Upper lobe of left lung (tissue), 6 donors: ENCODE data around the gene RGS14. TPM values are rescaled to one million over a fixed set of nuclear protein-coding genes. Genes with fewer than 3 reads are reported as not detected.
A peak's percentile ranks its signal among the peaks of the same experiment; 100 is the strongest.

Source experiments
- ATAC-seq, 2 donors: fragments of 200-7000 bp; cut with Tn5 transposase; one replicate each; pipeline ENCODE4 v1.9.1; 2022; ENCODE audit warnings: mild to moderate bottlenecking in 2 of 2, moderate library complexity in 2 of 2; ENCODE audit not compliant: low FRiP score in 2 of 2
- DNase-seq, 2 donors: peaks; one replicate each; pipeline ENCODE4 v3.0.0-alpha.2; 2019 to 2020
- H3K27ac ChIP-seq, 4 donors: fragments of 200-600 bp; sonication (generic); one replicate each; pipeline ENCODE4 v1.5.1; 2016 to 2019
- H3K27me3 ChIP-seq, 4 donors: fragments of 200-600 bp; sonication (generic); one replicate each; pipeline ENCODE4 v1.5.1; 2017 to 2019
- H3K36me3 ChIP-seq, 4 donors: fragments of 200-600 bp; sonication (generic); one replicate each; pipeline ENCODE4 v1.5.1; 2016 to 2019
- H3K4me1 ChIP-seq, 4 donors: fragments of 200-600 bp; sonication (generic); one replicate each; pipeline ENCODE4 v1.5.1; 2018 to 2019
- H3K4me3 ChIP-seq, 4 donors: fragments of 200-600 bp; sonication (generic); one replicate each; pipeline ENCODE4 v1.5.1; 2017 to 2019; ENCODE audit warnings: mild to moderate bottlenecking in 2 of 4, moderate library complexity in 1 of 4
- H3K9me3 ChIP-seq, 4 donors: fragments of 200-600 bp; sonication (generic); one replicate each; pipeline ENCODE4 v1.5.1; 2018 to 2019
- CTCF ChIP-seq, 6 experiments: fragments of 450-650 bp in 4 of 6; fragments of 200-600 bp in 2 of 6; sonication (generic) in 2 of 6; IDR thresholded peaks; one replicate each; pipeline ENCODE4 v1.5.1; 2016 to 2019; ENCODE audit warnings: antibody characterized with exemption in 6 of 6
- EP300 ChIP-seq, 4 donors: sonication (generic); formaldehyde crosslinking; IDR thresholded peaks; one replicate each; pipeline ENCODE4 v1.5.1; 2017; ENCODE audit warnings: antibody characterized with exemption in 4 of 4, control low read depth in 2 of 4
- POLR2A ChIP-seq, 4 donors: fragments of 450-650 bp; IDR thresholded peaks; one replicate each; pipeline ENCODE4 v1.5.1; 2016 to 2017; ENCODE audit warnings: antibody characterized with exemption in 4 of 4, mild to moderate bottlenecking in 2 of 4
- POLR2AphosphoS5 ChIP-seq, 2 donors: sonication (generic); formaldehyde crosslinking; IDR thresholded peaks; one replicate each; pipeline ENCODE4 v1.5.1; 2017; ENCODE audit warnings: antibody characterized with exemption in 2 of 2
- WGBS, 2 donors: methylation state at CpG; one replicate each; pipeline ENCODE4 v1.1.5; 2017 to 2018; 5-methylcytosine and 5-hydroxymethylcytosine counted together
- total RNA-seq, 6 donors: library from RNA; depleted of rRNA in 4 of 6; stranded (reverse); fragments of >200 nt in 4 of 6; gene quantifications; one replicate each; pipeline versions ENCODE4 v1.1.0 to v1.2.1, GENCODE V29; 2016 to 2021
- donor health status: DM: no; HTN: no; CAD: no; lungs with moderate emphysema.
- donor health status: DM: no; HTN: yes; CAD: no; lungs with severe emphysema.

The RGS14 gene
- total RNA-seq, 6 donors from 2014 or later, result 11.9 to 39.1 (median 26.6) TPM

GRCh38 chr5:177328545-177329231 is 29.0 kb upstream of the RGS14 start:
- peaks cover 0 to 7% (median 2%) of the 10 kb centered on the region in 4 donors for H3K4me1 ChIP-seq
- ATAC-seq (no peak), DNase-seq (no peak)
- no peaks in the 10 kb centered on the region for H3K9me3 ChIP-seq
- peak overlapping the region in 2 of 4 donors; percentile 36 to 55 for H3K27ac ChIP-seq
- no peak overlapping the region for H3K4me3 ChIP-seq
- peaks cover 5 to 49% (median 35%) of the 10 kb centered on the region in 4 donors for H3K36me3 ChIP-seq
- H3K27me3 ChIP-seq, result no peaks in the 10 kb centered on the region
- TF ChIP-seq POLR2AphosphoS5 (IDR thresholded peaks at IDR 0.05) (no peak), EP300 (IDR thresholded peaks at IDR 0.05) (no peak), POLR2A (IDR thresholded peaks at IDR 0.05) (no peak), CTCF (IDR thresholded peaks at IDR 0.05) (no peak)
- WGBS, 2 donors, result 91% methylated on average over 17 to 19 of the region's 19 CpGs

- TF ChIP-seq POLR2A (IDR thresholded peaks at IDR 0.05) (no peak), POLR2AphosphoS5 (IDR thresholded peaks at IDR 0.05) (no peak), CTCF (IDR thresholded peaks at IDR 0.05) (no peak), EP300 (IDR thresholded peaks at IDR 0.05) (no peak)
- DNase-seq (no peak), ATAC-seq (no peak)
- peaks cover 0 to 7% (median 2%) of the 10 kb centered on the region in 4 donors for H3K4me1 ChIP-seq
- H3K4me3 ChIP-seq, result no peak overlapping the region
- H3K9me3 ChIP-seq, result no peaks in the 10 kb centered on the region
- 94 to 96% methylated on average over 6 of the region's 6 CpGs for WGBS, 2 donors
- H3K27me3 ChIP-seq, result no peaks in the 10 kb centered on the region
- H3K36me3 ChIP-seq, result peaks cover 17 to 61% (median 47%) of the 10 kb centered on the region in 4 donors
- H3K27ac ChIP-seq, result no peak overlapping the region
These were observed 27.8 kb upstream of the RGS14 start for GRCh38 chr5:177329883-177330282.

GRCh38 chr5:177330991-177331842 is 26.5 kb upstream of the RGS14 start:
- H3K9me3 ChIP-seq, result no peaks in the 10 kb centered on the region
- peaks cover 30 to 75% (median 61%) of the 10 kb centered on the region in 4 donors for H3K36me3 ChIP-seq
- DNase-seq, result no peak
- no peak for ATAC-seq
- peaks cover 0 to 7% (median 2%) of the 10 kb centered on the region in 4 donors for H3K4me1 ChIP-seq
- H3K4me3 ChIP-seq, result no peak overlapping the region
- TF ChIP-seq CTCF (IDR thresholded peaks at IDR 0.05) (no peak), POLR2A (IDR thresholded peaks at IDR 0.05) (no peak), EP300 (IDR thresholded peaks at IDR 0.05) (no peak), POLR2AphosphoS5 (IDR thresholded peaks at IDR 0.05) (no peak)
- H3K27me3 ChIP-seq, result no peaks in the 10 kb centered on the region
- no peak overlapping the region for H3K27ac ChIP-seq
- WGBS, 2 donors, result 78 to 85% methylated on average over 15 to 27 of the region's 27 CpGs

GRCh38 chr5:177332031-177332895 is 25.5 kb upstream of the RGS14 start:
- Histone ChIP-seq H3K4me1 (peaks cover 0 to 3% (median under 1%) of the 10 kb centered on the region in 4 donors), H3K36me3 (peaks cover 40 to 85% (median 71%) of the 10 kb centered on the region in 4 donors), H3K27me3 (no peaks in the 10 kb centered on the region), H3K9me3 (no peaks in the 10 kb centered on the region), H3K4me3 (no peak overlapping the region), H3K27ac (no peak overlapping the region)
- WGBS, 2 donors, result 90% methylated on average over 19 to 34 of the region's 35 CpGs
- ATAC-seq (no peak), DNase-seq (peak in 1 of 2 donors; percentile 67)
- TF ChIP-seq POLR2AphosphoS5 (IDR thresholded peaks at IDR 0.05), result no peak
- TF ChIP-seq POLR2A (IDR thresholded peaks at IDR 0.05), result no peak
- no peak for TF ChIP-seq CTCF (IDR thresholded peaks at IDR 0.05)
- TF ChIP-seq EP300 (IDR thresholded peaks at IDR 0.05), result no peak
